Neuronal stem cell (in vitro differentiated cells): ENCODE measurements around the gene DSTYK.

ENCODE experiments used
- DNase-seq: peaks from one replicate; pipeline ENCODE4 v3.0.0-alpha.2; 2013; ENCODE audit warnings: low spot score
- H2AFZ ChIP-seq: one replicate; pipeline ENCODE4 v1.6.1; 2013; ENCODE audit warnings: mild to moderate bottlenecking, low read length, inconsistent platforms
- H2AK5ac ChIP-seq: 2 replicates; pipeline ENCODE4 v1.6.1; 2013; ENCODE audit warnings: low read depth, mild to moderate bottlenecking, inconsistent platforms, low read length, moderate library complexity, mixed read lengths
- H2BK120ac ChIP-seq: 2 replicates; pipeline ENCODE4 v1.6.1; 2013; ENCODE audit warnings: low read depth, mild to moderate bottlenecking, inconsistent platforms, low read length, moderate library complexity, mixed read lengths
- H2BK12ac ChIP-seq: one replicate; pipeline ENCODE4 v1.6.1; 2013; ENCODE audit warnings: low read length, inconsistent platforms
- H2BK15ac ChIP-seq: 2 replicates; pipeline ENCODE4 v1.6.1; 2013; ENCODE audit warnings: mild to moderate bottlenecking, low read length, inconsistent platforms, mixed read lengths
- H2BK5ac ChIP-seq: one replicate; pipeline ENCODE4 v1.6.1; 2013; ENCODE audit warnings: inconsistent platforms, mild to moderate bottlenecking, low read length, moderate library complexity
- H3K14ac ChIP-seq: one replicate; pipeline ENCODE4 v1.6.1; 2013; ENCODE audit warnings: low read length, inconsistent platforms
- H3K18ac ChIP-seq: 2 replicates; pipeline ENCODE4 v1.6.1; 2013; ENCODE audit warnings: low read length, inconsistent platforms
- H3K23ac ChIP-seq: 2 replicates; pipeline ENCODE4 v1.6.1; 2013; ENCODE audit warnings: low read depth, mild to moderate bottlenecking, mixed read lengths, low read length, inconsistent platforms; ENCODE audit not compliant: poor library complexity
- H3K27ac ChIP-seq: replicated peaks from 3 replicates; pipeline ENCODE4 v1.5.1; 2013; ENCODE audit warnings: low read length, inconsistent platforms
- H3K27me3 ChIP-seq, 3 experiments: 2 replicates each; pipeline ENCODE4 v1.6.1; 2013; ENCODE audit warnings: low read length in 3 of 3, mild to moderate bottlenecking in 2 of 3, inconsistent platforms in 1 of 3, low read depth in 1 of 3, mixed read lengths in 1 of 3, moderate library complexity in 1 of 3; ENCODE audit not compliant: control insufficient read depth in 3 of 3, insufficient read depth in 3 of 3
- H3K36me3 ChIP-seq, 2 donors: replicated peaks in 1 of 2; 2 replicates each; pipeline ENCODE4 v1.6.1; 2013; ENCODE audit warnings: low read length in 2 of 2; ENCODE audit not compliant: control insufficient read depth in 2 of 2, insufficient read depth in 2 of 2
- H3K4ac ChIP-seq: 2 replicates; pipeline ENCODE4 v1.6.1; 2013; ENCODE audit warnings: inconsistent platforms, mild to moderate bottlenecking, low read length, moderate library complexity
- H3K4me1 ChIP-seq, 2 donors: 1 replicate in 1 of 2; 2 replicates in 1 of 2; pipeline ENCODE4 v1.6.1; 2013; ENCODE audit warnings: low read length in 2 of 2, low read depth in 1 of 2; ENCODE audit not compliant: control insufficient read depth in 2 of 2, insufficient read depth in 1 of 2
- H3K4me2 ChIP-seq: one replicate; pipeline ENCODE4 v1.6.1; 2013; ENCODE audit warnings: mild to moderate bottlenecking, low read length, inconsistent platforms; ENCODE audit not compliant: insufficient read depth, poor library complexity, severe bottlenecking
- H3K4me3 ChIP-seq, 2 donors: 2 replicates each; pipeline ENCODE4 v1.5.1; 2013; ENCODE audit warnings: low read length in 2 of 2, mild to moderate bottlenecking in 2 of 2, inconsistent platforms in 1 of 2, moderate library complexity in 1 of 2
- H3K79me1 ChIP-seq: one replicate; pipeline ENCODE4 v1.6.1; 2013; ENCODE audit warnings: low read depth, mild to moderate bottlenecking, inconsistent platforms, low read length, moderate library complexity
- H3K9ac ChIP-seq: one replicate; pipeline ENCODE4 v1.6.1; 2013; ENCODE audit warnings: mild to moderate bottlenecking, low read depth, low read length, inconsistent platforms; ENCODE audit not compliant: poor library complexity
- H3K9me3 ChIP-seq, 2 donors: replicated peaks in 1 of 2; 2 replicates each; pipeline versions ENCODE3 to v1.6.1; 2013; ENCODE audit warnings: low read length in 2 of 2, mild to moderate bottlenecking in 2 of 2, inconsistent platforms in 1 of 2, low read depth in 1 of 2, mixed read lengths in 1 of 2, moderate library complexity in 1 of 2; ENCODE audit not compliant: control insufficient read depth in 2 of 2, insufficient read depth in 1 of 2
- H4K8ac ChIP-seq: one replicate; pipeline ENCODE4 v1.6.1; 2013; ENCODE audit warnings: low read depth, mild to moderate bottlenecking, inconsistent platforms, low read length, moderate library complexity
- H4K91ac ChIP-seq: one replicate; pipeline ENCODE4 v1.6.1; 2013; ENCODE audit warnings: low read length, low read depth, mild to moderate bottlenecking, inconsistent platforms; ENCODE audit not compliant: poor library complexity
- WGBS, 2 donors: extraction: QIAGEN DNeasy Blood & Tissue Kit; methylation state at CpG; one replicate each; pipeline ENCODE4 v1.1.7; 2013; ENCODE audit warnings: missing lambda C conversion rate in 2 of 2, mixed read lengths in 1 of 2; ENCODE audit not compliant: insufficient read length in 2 of 2, insufficient replicate concordance in 1 of 2; ENCODE audit errors: extremely low coverage in 2 of 2; 5-methylcytosine and 5-hydroxymethylcytosine counted together

DSTYK gene

DNA sequence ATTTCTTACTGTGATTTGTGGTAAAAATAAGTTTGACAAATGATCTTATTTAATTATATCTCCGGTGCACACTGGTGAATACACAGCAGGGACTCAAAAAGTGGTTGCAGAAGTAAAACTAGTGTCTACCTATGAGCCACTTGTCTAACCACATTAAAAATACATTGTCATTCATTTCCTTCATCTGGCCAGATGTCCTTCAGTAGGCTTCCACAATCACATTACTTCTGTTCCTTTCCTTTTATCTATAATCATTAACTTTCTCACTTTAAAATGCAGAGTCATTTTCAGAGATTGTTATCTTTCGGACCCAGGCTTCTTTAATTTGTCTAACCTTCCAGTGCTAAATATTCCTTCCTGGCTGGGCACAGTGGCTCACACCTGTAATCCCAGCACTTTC lies 92.8 kb downstream of the DSTYK start:
- Histone ChIP-seq H3K4me2 (no peak overlapping the region), H3K9ac (no peak overlapping the region), H2AK5ac (no peak overlapping the region), H4K91ac (no peak overlapping the region), H3K4ac (no peak overlapping the region), H3K14ac (no peak overlapping the region), H2AFZ (no peak overlapping the region), H3K4me1 (peaks cover 0 to 5% of the 10 kb centered on the region in 2 donors), H2BK5ac (no peak overlapping the region), H3K4me3 (no peak overlapping the region), H2BK15ac (no peak overlapping the region), H2BK12ac (no peak overlapping the region), H4K8ac (no peak overlapping the region), H3K9me3 (no peaks in the 10 kb centered on the region), H3K27ac (no peak overlapping the region), H3K79me1 (no peaks in the 10 kb centered on the region), H3K27me3 (no peaks in the 10 kb centered on the region), H2BK120ac (no peak overlapping the region), H3K23ac (no peak overlapping the region), H3K18ac (no peak overlapping the region), H3K36me3 (peaks cover 2 to 39% of the 10 kb centered on the region in 2 donors)
- no peak for DNase-seq
- no CpG with 5 or more reads among the region's 2 CpGs for WGBS, 2 donors

DNA sequence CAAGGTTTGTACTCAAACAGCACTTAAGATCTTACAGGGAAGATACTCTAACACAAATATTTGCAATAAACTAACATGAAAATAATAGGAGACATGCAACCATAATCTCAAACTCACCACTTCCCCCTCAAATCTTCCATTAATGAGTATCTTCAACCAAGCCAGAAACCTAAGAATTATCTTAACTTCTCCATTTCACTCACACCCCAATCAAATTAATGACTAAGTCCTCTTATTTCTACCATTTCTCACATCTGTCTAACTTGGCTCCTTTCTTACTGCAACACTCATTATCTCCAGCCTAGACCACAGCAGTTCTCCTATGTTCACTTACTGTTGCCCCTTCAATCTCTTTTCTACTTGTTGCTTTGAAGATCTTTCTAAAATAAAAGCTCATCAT lies 100.1 kb downstream of the DSTYK start:
- peaks cover 4 to 87% of the 10 kb centered on the region in 2 donors for H3K36me3 ChIP-seq
- no peak overlapping the region for H2AFZ ChIP-seq
- no peak overlapping the region for H3K4ac ChIP-seq
- DNase-seq, result no peak
- H4K91ac ChIP-seq, result no peak overlapping the region
- no peak overlapping the region for H2BK120ac ChIP-seq
- no peak overlapping the region for H2BK15ac ChIP-seq
- H3K27me3 ChIP-seq, result no peaks in the 10 kb centered on the region
- H3K79me1 ChIP-seq, result no peaks in the 10 kb centered on the region
- H3K27ac ChIP-seq, result no peak overlapping the region
- no peak overlapping the region for H4K8ac ChIP-seq
- H2AK5ac ChIP-seq, result no peak overlapping the region
- H3K4me2 ChIP-seq, result no peak overlapping the region
- H2BK5ac ChIP-seq, result no peak overlapping the region
- no peak overlapping the region for H3K18ac ChIP-seq
- no peak overlapping the region for H2BK12ac ChIP-seq
- no peak overlapping the region for H3K23ac ChIP-seq
- H3K4me1 ChIP-seq, result no peaks in the 10 kb centered on the region
- H3K9ac ChIP-seq, result no peak overlapping the region
- H3K14ac ChIP-seq, result no peak overlapping the region
- H3K4me3 ChIP-seq, result no peak overlapping the region
- H3K9me3 ChIP-seq, result no peaks in the 10 kb centered on the region

DNA sequence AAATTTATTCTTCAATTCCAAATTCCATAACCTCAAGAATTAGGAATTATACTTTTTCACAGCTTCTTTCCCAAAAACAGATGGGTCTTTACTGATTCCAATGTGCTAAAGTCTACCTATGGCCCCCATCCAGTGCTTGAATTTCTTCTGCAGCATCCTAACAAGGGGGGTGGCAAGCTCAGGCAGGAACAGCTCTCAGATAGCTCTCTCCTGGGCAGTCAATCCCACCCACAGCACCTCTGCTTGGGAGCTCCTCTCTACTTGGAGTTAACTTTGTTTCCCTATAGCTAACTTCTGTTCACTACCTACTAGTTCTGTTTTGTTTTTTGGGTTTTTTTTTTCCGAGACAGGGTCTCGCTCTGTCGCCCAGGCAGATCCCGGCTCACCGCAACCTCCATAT lies 101.8 kb downstream of the DSTYK start:
- Histone ChIP-seq H2AK5ac (no peak overlapping the region), H3K79me1 (no peaks in the 10 kb centered on the region), H2BK120ac (no peak overlapping the region), H3K4me1 (no peaks in the 10 kb centered on the region), H3K36me3 (peaks cover 5 to 89% of the 10 kb centered on the region in 2 donors), H2BK5ac (no peak overlapping the region), H2AFZ (no peak overlapping the region), H3K9ac (no peak overlapping the region), H4K91ac (no peak overlapping the region), H2BK15ac (no peak overlapping the region), H3K18ac (no peak overlapping the region), H3K4me3 (no peak overlapping the region), H3K23ac (no peak overlapping the region), H2BK12ac (no peak overlapping the region), H3K27ac (no peak overlapping the region), H3K9me3 (no peaks in the 10 kb centered on the region), H3K27me3 (no peaks in the 10 kb centered on the region), H4K8ac (no peak overlapping the region), H3K4ac (no peak overlapping the region), H3K14ac (no peak overlapping the region), H3K4me2 (no peak overlapping the region)
- no peak for DNase-seq
- no CpG with 5 or more reads among the region's 5 CpGs for WGBS, 2 donors

DNA sequence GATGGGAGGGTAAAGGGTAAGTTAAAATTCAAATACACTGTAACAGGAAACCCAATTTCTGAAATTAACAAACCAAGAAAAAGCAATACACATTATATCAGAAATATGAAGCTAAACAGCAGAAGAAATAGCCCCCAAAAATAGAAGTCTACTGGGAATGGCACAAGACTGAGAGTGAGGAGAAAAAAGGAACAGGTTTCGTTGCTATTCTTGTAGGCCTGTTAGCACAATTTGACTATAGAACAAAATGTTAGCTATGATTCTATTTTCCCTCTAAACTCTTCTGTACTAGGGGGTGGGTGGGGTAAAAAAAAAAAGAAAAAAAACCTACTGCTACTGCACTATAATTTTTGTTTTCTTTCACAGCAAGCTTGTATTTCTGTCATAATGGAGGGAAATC lies 102.2 kb downstream of the DSTYK start:
- Histone ChIP-seq H3K4me1 (no peaks in the 10 kb centered on the region), H4K91ac (no peak overlapping the region), H3K18ac (no peak overlapping the region), H2BK15ac (no peak overlapping the region), H3K4me3 (no peak overlapping the region), H3K36me3 (peaks cover 5 to 89% of the 10 kb centered on the region in 2 donors), H3K23ac (no peak overlapping the region), H2BK12ac (no peak overlapping the region), H3K4ac (no peak overlapping the region), H3K9me3 (no peaks in the 10 kb centered on the region), H2AK5ac (no peak overlapping the region), H3K9ac (no peak overlapping the region), H4K8ac (no peak overlapping the region), H2AFZ (no peak overlapping the region), H3K79me1 (no peaks in the 10 kb centered on the region), H3K4me2 (no peak overlapping the region), H2BK120ac (no peak overlapping the region), H2BK5ac (no peak overlapping the region), H3K27ac (no peak overlapping the region), H3K14ac (no peak overlapping the region), H3K27me3 (no peaks in the 10 kb centered on the region)
- no peak for DNase-seq
- WGBS, 2 donors, result no CpG with 5 or more reads among the region's 1 CpG
